ENCODE data around the gene SLAIN1. TPM values are rescaled to one million over a fixed set of nuclear protein-coding genes. Genes with fewer than 3 reads are reported as not detected.

Gene SLAIN1
- total RNA-seq, 4 donors from 2014 or later, result 1.1 to 3.8 (median 1.7) TPM

GRCh38 chr13:77701305-77701704 is 3.8 kb downstream of the SLAIN1 start:
- Histone ChIP-seq H3K4me1 (peaks cover 0 to 27% (median 10%) of the 10 kb centered on the region in 4 donors), H3K27me3 (peaks cover 42% of the 10 kb centered on the region), H3K27ac (no peak overlapping the region), H3K4me3 (no peak overlapping the region), H3K9me3 (no peaks in the 10 kb centered on the region), H3K36me3 (no peaks in the 10 kb centered on the region)
- intact Hi-C loops (cut with DNase I; ENCODE audit: low total_unique reads) (no loop called here), in situ Hi-C loops (cut with MboI; ENCODE audit: low pct_ligation_motif_present in 1 of 4, low pct_unique_long_range_greater_than_20kb in 1 of 4, low sequenced_read_pairs in 3 of 4) (no loop called here)
- TF ChIP-seq EP300 (IDR thresholded peaks at IDR 0.05; ENCODE audit: low read depth), result no peak
- TF ChIP-seq POLR2AphosphoS5 (IDR thresholded peaks at IDR 0.05), result no peak
- TF ChIP-seq CTCF (IDR thresholded peaks at IDR 0.05), result no peak
- TF ChIP-seq POLR2A (IDR thresholded peaks at IDR 0.05), result no peak
- no peak for DNase-seq

GRCh38 chr13:77702366-77702765 is 4.9 kb downstream of the SLAIN1 start:
- Histone ChIP-seq H3K4me3 (no peak overlapping the region), H3K36me3 (no peaks in the 10 kb centered on the region), H3K27ac (no peak overlapping the region), H3K4me1 (peaks cover 0 to 17% (median 8%) of the 10 kb centered on the region in 4 donors), H3K9me3 (no peaks in the 10 kb centered on the region), H3K27me3 (peaks cover 32% of the 10 kb centered on the region)
- TF ChIP-seq EP300 (IDR thresholded peaks at IDR 0.05; ENCODE audit: low read depth) (no peak), POLR2AphosphoS5 (IDR thresholded peaks at IDR 0.05) (no peak), CTCF (IDR thresholded peaks at IDR 0.05) (no peak), POLR2A (IDR thresholded peaks at IDR 0.05) (no peak)
- no peak for DNase-seq
- 81 to 100% methylated on average over 1 of the region's 1 CpG for WGBS, 2 donors (ENCODE audit: low coverage in 1 of 2)
- intact Hi-C loops (cut with DNase I; ENCODE audit: low total_unique reads) (no loop called here), in situ Hi-C loops (cut with MboI; ENCODE audit: low pct_ligation_motif_present in 1 of 4, low pct_unique_long_range_greater_than_20kb in 1 of 4, low sequenced_read_pairs in 3 of 4) (no loop called here)

DNA sequence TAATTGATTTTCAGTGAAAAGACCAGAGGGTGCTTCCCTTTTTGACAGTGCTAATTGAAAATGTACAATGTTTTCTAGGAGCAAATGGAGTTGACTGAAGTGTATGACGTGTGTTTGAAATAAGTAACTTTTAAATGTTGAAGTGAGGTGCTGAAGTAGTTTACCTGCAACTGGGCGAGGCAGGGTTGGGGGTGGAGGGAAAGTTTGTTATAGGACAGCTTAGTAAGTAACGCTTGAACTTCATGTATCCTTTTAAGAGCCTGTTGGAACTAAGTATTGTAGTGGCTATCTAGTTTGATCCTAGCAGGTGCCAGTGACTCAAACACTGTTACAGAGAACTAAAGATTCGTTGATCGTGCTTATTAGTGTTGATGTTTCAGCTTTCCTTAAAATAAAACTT is 5.9 kb downstream of the SLAIN1 start:
- 80 to 88% methylated on average over 5 of the region's 5 CpGs for WGBS, 2 donors (ENCODE audit: low coverage in 1 of 2)
- no peak for DNase-seq
- H3K36me3 ChIP-seq, result no peaks in the 10 kb centered on the region
- peaks cover 0 to 14% (median 6%) of the 10 kb centered on the region in 4 donors for H3K4me1 ChIP-seq
- no peak for TF ChIP-seq POLR2AphosphoS5 (IDR thresholded peaks at IDR 0.05)
- no peak for TF ChIP-seq POLR2A (IDR thresholded peaks at IDR 0.05)
- TF ChIP-seq CTCF (IDR thresholded peaks at IDR 0.05), result no peak
- no peak for TF ChIP-seq EP300 (IDR thresholded peaks at IDR 0.05; ENCODE audit: low read depth)
- no peak overlapping the region for H3K4me3 ChIP-seq
- H3K27ac ChIP-seq, result no peak overlapping the region
- peaks cover 24% of the 10 kb centered on the region for H3K27me3 ChIP-seq
- in situ Hi-C loops (cut with MboI; ENCODE audit: low pct_ligation_motif_present in 1 of 4, low pct_unique_long_range_greater_than_20kb in 1 of 4, low sequenced_read_pairs in 3 of 4), result no loop called here
- H3K9me3 ChIP-seq, result no peaks in the 10 kb centered on the region
- intact Hi-C loops (cut with DNase I; ENCODE audit: low total_unique reads), result no loop called here

GRCh38 chr13:77714119-77714755 is 16.8 kb downstream of the SLAIN1 start:
- Histone ChIP-seq H3K27me3 (no peaks in the 10 kb centered on the region), H3K4me3 (no peak overlapping the region), H3K27ac (no peak overlapping the region), H3K4me1 (no peaks in the 10 kb centered on the region), H3K36me3 (no peaks in the 10 kb centered on the region), H3K9me3 (no peaks in the 10 kb centered on the region)
- DNase-seq, result no peak
- TF ChIP-seq EP300 (IDR thresholded peaks at IDR 0.05; ENCODE audit: low read depth), result no peak
- no peak for TF ChIP-seq POLR2A (IDR thresholded peaks at IDR 0.05)
- TF ChIP-seq CTCF (IDR thresholded peaks at IDR 0.05), result no peak
- TF ChIP-seq POLR2AphosphoS5 (IDR thresholded peaks at IDR 0.05), result no peak
- in situ Hi-C loops (cut with MboI; ENCODE audit: low pct_ligation_motif_present in 1 of 4, low pct_unique_long_range_greater_than_20kb in 1 of 4, low sequenced_read_pairs in 3 of 4), result no loop called here
- WGBS, 2 donors (ENCODE audit: low coverage in 1 of 2), result 76 to 77% methylated on average over 3 of the region's 3 CpGs
- intact Hi-C loops (cut with DNase I; ENCODE audit: low total_unique reads), result no loop called here

All from transverse colon (tissue), 4 donors.